Activated CD4-positive, alpha-beta memory T cell treated with anti-CD3 and anti-CD28 coated beads, Interleukin-2, amount 10 ng/mL, durations not matched to agents 7 days and 5 days (primary cell): ENCODE measurements around the gene FRMPD1. TPM values are rescaled to one million over a fixed set of nuclear protein-coding genes. Genes with fewer than 3 reads are reported as not detected.
"Not testable (repeated sequence)": the region's sequence is repeated elsewhere in the genome, so short reads cannot be mapped to it uniquely, and the experiment has no call there.

Source experiments
- CTCF ChIA-PET: fragments of 350-600 bp; sonication (Branson Sonifier 250); formaldehyde crosslinking; loops from one replicate; lab custom pipeline; 2021; ENCODE audit warnings: antibody characterized with exemption, inconsistent platforms; lab: Charles Lee
- POLR2A ChIA-PET: fragments of 350-600 bp; sonication (Branson Sonifier 250); formaldehyde crosslinking; loops from one replicate; lab custom pipeline; 2021; ENCODE audit warnings: antibody characterized with exemption; lab: Charles Lee
- DNase-seq: peaks from one replicate; pipeline ENCODE4 v3.0.0-alpha.2; 2020
- H3K27ac Mint-ChIP-seq: one replicate; pipeline ENCODE4 v1.8.0; 2021; ENCODE audit warnings: mild to moderate bottlenecking, mixed read lengths
- H3K27me3 Mint-ChIP-seq: one replicate; pipeline ENCODE4 v1.8.0; 2021; ENCODE audit warnings: mixed read lengths
- H3K36me3 Mint-ChIP-seq: one replicate; pipeline ENCODE4 v1.8.0; 2021; ENCODE audit warnings: low read depth, mixed read lengths
- H3K4me1 Mint-ChIP-seq: one replicate; pipeline ENCODE4 v1.8.0; 2021; ENCODE audit warnings: mixed read lengths
- H3K4me3 Mint-ChIP-seq: one replicate; pipeline ENCODE4 v1.8.0; 2021; ENCODE audit warnings: mild to moderate bottlenecking, mixed read lengths
- H3K9me3 Mint-ChIP-seq: one replicate; pipeline ENCODE4 v1.8.0; 2021; ENCODE audit warnings: mixed read lengths
- total RNA-seq, 2 experiments: library from RNA; stranded (reverse); gene quantifications; one replicate each; pipeline ENCODE4 v1.2.3, GENCODE V29; 2021

The FRMPD1 gene, protein sequence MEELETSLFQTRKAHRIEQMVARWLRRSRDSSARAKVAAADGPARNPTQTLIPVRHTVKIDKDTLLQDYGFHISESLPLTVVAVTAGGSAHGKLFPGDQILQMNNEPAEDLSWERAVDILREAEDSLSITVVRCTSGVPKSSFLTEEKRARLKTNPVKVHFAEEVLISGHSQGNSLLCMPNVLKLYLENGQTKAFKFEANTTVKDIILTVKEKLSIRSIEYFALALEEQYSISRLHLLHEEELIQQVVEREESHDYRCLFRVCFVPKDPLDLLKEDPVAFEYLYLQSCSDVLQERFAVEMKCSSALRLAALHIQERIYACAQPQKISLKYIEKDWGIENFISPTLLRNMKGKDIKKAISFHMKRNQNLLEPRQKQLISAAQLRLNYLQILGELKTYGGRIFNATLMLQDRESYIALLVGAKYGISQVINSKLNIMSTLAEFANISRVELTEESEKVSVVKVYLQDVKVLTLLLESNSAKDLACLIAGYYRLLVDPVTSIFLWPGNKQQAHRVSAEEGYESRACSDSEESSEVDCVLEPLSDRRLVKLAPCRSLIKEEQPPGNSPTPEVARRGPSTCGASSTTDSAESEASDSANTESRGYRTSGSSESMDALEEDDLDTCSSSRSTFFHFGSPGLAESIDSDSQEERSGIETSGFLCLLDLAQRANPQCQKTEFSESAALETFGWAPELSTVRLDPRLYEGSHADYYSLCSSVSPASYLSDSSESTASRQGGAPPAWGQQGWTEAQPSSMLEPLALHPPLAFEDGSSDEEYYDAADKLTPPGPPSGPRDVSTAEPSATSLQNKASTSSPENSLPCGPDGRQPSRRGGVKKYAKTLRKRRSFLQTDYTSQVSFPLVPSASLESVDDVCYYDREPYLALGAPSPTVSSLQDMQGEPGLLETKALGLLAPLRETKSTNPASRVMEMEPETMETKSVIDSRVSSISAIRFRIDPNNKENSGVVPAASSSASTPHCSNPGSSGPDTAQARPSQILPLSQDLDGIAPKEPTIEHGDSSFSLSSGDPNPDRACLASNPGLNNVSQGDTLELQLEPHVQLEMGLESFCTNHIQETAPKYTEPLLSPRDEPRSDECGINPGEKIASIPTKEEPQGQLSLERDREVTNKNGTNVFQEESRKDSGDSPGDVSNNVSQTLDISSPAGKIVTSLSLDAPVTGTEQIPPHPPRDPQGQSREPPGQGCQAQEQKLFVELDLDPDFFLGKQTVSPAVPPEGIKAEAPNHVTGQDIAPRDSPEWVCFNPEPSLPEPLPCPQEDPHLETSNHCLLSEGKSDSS (N-terminal part only)
- not detected for total RNA-seq

DNA sequence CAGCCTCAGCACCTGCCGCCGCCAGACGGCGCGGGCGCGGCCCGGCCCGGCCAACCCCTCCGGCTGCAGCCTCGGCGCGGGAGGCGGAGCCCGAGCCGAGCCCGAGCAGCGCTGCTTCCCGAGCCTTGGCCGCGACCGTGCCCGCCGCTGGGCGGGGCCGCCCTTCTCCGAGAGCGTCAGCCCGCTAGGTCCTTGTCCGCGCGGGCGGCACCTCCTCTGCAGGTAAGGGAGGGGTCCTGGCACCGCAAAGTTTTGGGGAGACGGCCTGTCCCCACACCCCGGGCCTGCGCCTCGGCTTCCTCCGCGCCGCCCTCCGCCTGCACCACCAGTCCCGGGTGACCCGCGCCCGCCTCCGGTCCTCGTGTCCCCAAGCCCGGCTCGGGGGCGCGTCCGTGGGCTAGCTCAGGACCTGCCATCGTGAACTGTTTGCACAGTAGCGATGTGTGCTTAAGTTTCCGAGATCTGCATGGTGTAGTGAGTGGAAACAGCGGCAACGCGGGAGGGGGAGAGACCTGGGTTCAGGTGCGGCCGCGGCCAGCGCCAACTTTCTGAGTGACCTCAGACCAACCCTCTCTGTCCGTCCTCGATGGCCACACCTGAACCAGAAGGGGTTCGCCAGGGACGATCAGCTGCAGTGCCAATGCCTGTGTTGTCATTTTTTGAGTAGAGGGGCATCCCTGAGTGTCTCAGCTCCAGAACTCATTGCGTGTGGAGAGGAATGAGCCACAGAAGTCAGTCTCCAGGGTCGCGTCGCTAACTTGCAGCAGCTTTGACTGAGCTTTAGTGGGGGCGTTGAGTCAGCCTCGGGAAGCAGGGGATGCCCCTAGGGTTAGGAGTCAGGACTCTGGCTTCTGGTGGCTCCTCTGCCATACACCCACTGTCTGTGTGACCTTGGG is at the start of gene FRMPD1:
FRMPD1 (plus strand) TSS at position 82 of the 896 bp plus-strand sequence. CDS start 41,688 bp downstream, outside the sequence.
- no peaks in the 10 kb centered on the region for H3K36me3 Mint-ChIP-seq
- H3K9me3 Mint-ChIP-seq = no peaks in the 10 kb centered on the region
- POLR2A ChIA-PET = interaction anchor here (1.0 kb wide), 1 partner anchor 59 kb away, joined by 4 read pairs; the partner anchor contains the start of gene TOMM5
- peak within 1 kb of the TSS; percentile 65 for H3K4me3 Mint-ChIP-seq
- CTCF ChIA-PET = interaction anchor here (0.6 kb wide), 1 partner anchor 306 kb away, joined by 3 read pairs; no protein-coding TSS in a partner anchor
- H3K4me1 Mint-ChIP-seq = peaks cover 10% of the 10 kb centered on the region
- H3K27ac Mint-ChIP-seq = no peak within 1 kb of the TSS
- H3K27me3 Mint-ChIP-seq = peaks cover 69% of the 10 kb centered on the region
- peak; percentile 64 for DNase-seq

DNA sequence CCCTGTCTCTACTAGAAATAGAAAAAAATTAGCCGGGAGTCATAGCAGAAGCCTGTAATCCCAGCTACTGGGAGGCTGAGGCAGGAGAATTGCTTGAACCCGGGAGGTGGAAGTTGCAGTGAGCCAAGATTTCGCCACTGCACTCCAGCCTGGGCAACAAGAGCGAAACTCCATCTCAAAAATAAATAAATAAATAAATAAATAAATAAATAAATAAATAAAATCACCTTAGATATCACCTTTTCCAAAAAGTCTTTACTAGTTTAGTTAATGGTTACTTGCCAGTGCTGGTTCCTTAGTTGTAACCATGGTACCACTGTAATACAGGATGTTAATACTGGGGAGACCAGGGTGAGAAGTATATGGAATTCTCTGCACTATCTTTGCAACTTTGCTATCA is 48.7 kb upstream of the FRMPD1 start:
- H3K4me3 Mint-ChIP-seq, H3K27ac Mint-ChIP-seq, H3K4me1 Mint-ChIP-seq, H3K36me3 Mint-ChIP-seq, H3K9me3 Mint-ChIP-seq, POLR2A ChIA-PET, DNase-seq: not testable (repeated sequence)
- CTCF ChIA-PET = interaction anchor here (1.2 kb wide), 1 partner anchor 13 kb away, joined by 4 read pairs; no protein-coding TSS in a partner anchor
- H3K27me3 Mint-ChIP-seq = peaks cover 30% of the 10 kb centered on the region

DNA sequence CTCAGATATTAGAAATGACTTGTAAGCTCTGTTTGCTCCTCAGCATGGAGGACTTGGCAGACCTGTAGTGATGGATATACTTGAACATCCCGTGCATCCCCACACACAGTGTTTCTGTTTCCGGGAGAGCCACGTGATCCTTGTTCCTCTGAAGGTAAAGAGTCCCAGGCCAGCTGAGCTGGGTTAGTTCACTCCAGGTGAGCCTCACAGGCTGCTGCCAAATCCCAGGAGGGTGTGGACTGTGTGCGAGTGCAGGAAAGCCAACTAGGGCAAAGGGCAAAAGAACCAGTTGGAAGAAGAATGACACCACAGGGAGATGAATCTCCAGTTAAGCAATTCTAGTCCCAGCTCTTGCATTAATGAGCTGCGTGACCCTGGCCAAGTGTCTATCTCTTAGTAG is 47.9 kb upstream of the FRMPD1 start:
- CTCF ChIA-PET = interaction anchor here (1.2 kb wide), 1 partner anchor 13 kb away, joined by 4 read pairs; no protein-coding TSS in a partner anchor
- no peaks in the 10 kb centered on the region for H3K36me3 Mint-ChIP-seq

DNA sequence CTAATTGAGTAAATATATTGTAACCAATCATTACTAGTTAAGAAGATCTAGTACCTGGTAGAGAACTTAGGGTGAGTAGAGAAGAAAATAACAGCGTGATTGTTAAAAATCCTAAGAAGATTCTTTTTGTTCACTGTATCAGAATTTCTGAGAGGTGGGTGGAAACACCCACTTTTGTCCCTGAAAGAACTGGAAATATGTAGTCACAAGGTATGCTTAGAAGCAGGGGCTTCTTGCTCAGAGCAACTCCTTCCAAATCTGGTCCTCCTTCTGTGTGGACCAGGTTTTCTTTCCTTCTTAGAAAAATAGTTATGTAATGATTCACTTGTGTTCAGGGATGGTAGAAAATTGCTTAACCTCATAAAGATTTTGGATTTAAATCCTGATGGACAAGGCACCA is 46.5 kb upstream of the FRMPD1 start:
- DNase-seq = no peak
- peaks cover 40% of the 10 kb centered on the region for H3K27me3 Mint-ChIP-seq
- H3K27ac Mint-ChIP-seq = no peak overlapping the region
- H3K4me3 Mint-ChIP-seq = no peak overlapping the region
- ChIA-PET CTCF (no interaction called here), POLR2A (no interaction called here)
- H3K9me3 Mint-ChIP-seq = no peaks in the 10 kb centered on the region
- no peaks in the 10 kb centered on the region for H3K36me3 Mint-ChIP-seq
- H3K4me1 Mint-ChIP-seq = no peaks in the 10 kb centered on the region

More for the DNA sequence above, 47.9 kb upstream of the FRMPD1 start:
- no peaks in the 10 kb centered on the region for H3K4me1 Mint-ChIP-seq
- no peak overlapping the region for H3K4me3 Mint-ChIP-seq
- peaks cover 34% of the 10 kb centered on the region for H3K27me3 Mint-ChIP-seq
- H3K9me3 Mint-ChIP-seq = no peaks in the 10 kb centered on the region
- H3K27ac Mint-ChIP-seq = no peak overlapping the region
- POLR2A ChIA-PET = no interaction called here
- no peak for DNase-seq

DNA sequence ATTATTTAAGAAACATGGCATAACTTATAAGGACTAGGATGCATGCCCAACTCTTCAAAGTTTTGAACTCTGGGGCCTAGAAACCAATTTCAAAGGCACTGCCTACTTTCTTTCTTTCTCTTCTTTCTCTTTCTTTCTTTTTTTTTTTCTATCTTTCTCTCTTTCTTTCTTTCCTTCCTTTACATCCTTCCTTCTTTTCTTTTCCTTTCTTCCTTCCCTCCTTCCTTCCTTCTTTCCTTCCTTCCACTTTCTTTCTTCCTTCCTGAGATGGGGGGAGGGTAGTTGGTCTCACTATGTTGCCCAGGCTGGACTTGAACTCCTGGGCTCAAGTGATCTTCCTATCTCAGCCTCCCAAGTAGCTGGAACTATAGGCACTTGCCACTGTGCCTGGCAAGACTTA is 42.5 kb upstream of the FRMPD1 start:
- H3K9me3 Mint-ChIP-seq = no peaks in the 10 kb centered on the region
- no peak for DNase-seq
- POLR2A ChIA-PET = interaction anchor here (2.0 kb wide), 1 partner anchor 16 kb away, joined by 7 read pairs; the partner anchor contains the start of gene TOMM5
- no peak overlapping the region for H3K4me3 Mint-ChIP-seq
- CTCF ChIA-PET = no interaction called here
- H3K36me3 Mint-ChIP-seq = no peaks in the 10 kb centered on the region
- no peak overlapping the region for H3K27ac Mint-ChIP-seq
- H3K27me3 Mint-ChIP-seq = peaks cover 42% of the 10 kb centered on the region
- no peaks in the 10 kb centered on the region for H3K4me1 Mint-ChIP-seq

DNA sequence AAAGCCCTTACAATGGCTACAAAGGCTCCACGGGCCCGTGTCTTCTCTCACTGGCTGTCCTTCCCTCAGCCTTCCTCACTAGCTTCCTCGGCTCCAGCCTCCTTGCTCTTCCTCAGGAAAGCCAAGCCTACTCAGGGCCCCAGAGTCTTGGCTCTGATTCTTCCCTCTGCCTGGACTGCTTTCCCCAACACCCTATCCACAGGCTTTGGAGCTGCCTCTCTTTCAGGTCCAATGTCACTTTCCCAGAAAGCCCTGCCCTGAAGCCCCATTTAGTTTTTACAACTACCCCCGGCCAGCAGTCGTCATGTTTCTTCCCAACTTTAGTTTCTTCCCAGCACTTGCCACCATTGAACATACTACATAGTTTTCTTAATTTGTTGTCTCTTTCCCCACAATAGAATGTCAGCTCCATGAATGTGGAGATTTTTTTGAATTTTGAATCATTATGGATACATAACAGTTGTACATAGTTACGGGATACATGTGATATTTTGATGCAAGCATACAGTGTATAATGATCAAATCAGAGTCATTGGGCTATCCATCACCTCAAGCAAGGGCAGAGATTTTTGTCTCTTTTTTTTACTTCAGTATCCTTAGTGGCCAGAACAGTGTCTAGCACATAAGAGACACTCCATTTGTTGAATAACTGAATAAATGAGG is 40.9 kb upstream of the FRMPD1 start:
- no peak for DNase-seq
- peaks cover 43% of the 10 kb centered on the region for H3K27me3 Mint-ChIP-seq
- no peaks in the 10 kb centered on the region for H3K36me3 Mint-ChIP-seq
- ChIA-PET CTCF (interaction anchor here (0.8 kb wide), 1 partner anchor 18 kb away, joined by 3 read pairs; the partner anchor contains the start of gene TOMM5), POLR2A (no interaction called here)
- H3K4me3 Mint-ChIP-seq = no peak overlapping the region
- H3K27ac Mint-ChIP-seq = no peak overlapping the region
- H3K4me1 Mint-ChIP-seq = no peaks in the 10 kb centered on the region
- H3K9me3 Mint-ChIP-seq = no peaks in the 10 kb centered on the region

DNA sequence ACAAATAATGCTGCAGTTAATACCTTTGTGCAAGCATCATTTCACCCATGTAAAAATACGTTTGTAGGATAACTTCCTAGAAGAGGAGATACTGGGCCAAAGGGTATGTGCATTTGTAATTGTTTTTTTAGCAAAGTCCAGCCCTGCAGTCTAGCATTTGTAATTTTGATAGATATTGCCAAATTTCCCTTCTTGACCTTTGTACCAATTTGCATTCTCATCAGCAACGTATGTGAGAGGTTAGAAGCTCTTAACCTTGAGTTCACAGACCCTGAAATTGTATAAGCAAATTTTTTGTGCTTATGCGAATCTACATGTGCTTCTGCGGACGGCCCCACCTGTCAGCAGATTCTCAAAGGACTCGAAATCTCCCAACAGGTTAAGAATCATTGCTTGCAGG is 39.7 kb upstream of the FRMPD1 start:
- Mint-ChIP-seq H3K27ac (no peak overlapping the region), H3K9me3 (no peaks in the 10 kb centered on the region), H3K4me1 (no peaks in the 10 kb centered on the region), H3K4me3 (no peak overlapping the region), H3K36me3 (no peaks in the 10 kb centered on the region), H3K27me3 (peaks cover 40% of the 10 kb centered on the region)
- ChIA-PET POLR2A (no interaction called here), CTCF (no interaction called here)
- DNase-seq = no peak

DNA sequence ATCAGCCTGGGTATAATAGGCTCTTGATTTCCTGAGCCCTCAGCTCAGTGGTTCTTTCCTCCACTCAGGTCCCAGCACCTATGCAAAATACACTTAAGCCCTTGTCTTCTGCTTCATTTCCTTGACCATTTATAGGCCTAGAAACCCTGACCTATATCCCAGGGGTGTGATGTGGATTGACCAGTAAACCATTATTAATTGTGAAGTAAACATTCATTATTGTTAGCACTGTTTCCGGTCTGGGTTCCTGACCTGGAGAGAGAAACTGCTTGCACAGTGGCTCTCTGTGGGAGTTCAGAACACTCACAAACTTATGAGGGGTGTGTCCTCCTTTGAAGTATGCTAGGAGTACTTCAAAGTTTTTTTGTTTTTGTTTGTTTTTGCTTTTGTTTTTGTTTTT is 38.8 kb upstream of the FRMPD1 start:
- Mint-ChIP-seq H3K36me3 (no peaks in the 10 kb centered on the region), H3K4me3 (no peak overlapping the region), H3K9me3 (no peaks in the 10 kb centered on the region), H3K27me3 (peaks cover 34% of the 10 kb centered on the region), H3K27ac (no peak overlapping the region), H3K4me1 (no peaks in the 10 kb centered on the region)
- CTCF ChIA-PET = interaction anchor here (0.6 kb wide), 1 partner anchor 130 kb away, joined by 4 read pairs; no protein-coding TSS in a partner anchor
- no peak for DNase-seq
- POLR2A ChIA-PET = no interaction called here

DNA sequence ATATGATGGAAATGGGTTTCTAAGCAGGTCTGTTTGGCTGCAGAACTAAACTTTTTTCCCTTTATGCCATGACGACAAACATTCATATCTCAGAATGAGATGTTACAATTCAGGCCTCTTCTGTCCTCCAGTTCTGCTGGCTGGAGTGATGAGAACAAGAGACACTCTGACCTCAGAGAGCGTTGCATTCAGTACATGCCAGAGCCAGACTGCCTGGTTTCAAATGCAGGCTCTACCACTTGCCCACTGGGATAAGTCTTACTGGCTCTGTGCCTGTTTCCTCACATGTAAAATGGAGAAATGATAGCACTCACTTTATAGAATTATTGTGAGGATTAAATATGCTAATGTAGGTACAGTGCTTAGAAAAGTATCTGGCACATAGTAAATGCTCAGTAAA is 33.6 kb upstream of the FRMPD1 start:
- Mint-ChIP-seq H3K36me3 (no peaks in the 10 kb centered on the region), H3K9me3 (no peaks in the 10 kb centered on the region), H3K27ac (no peak overlapping the region), H3K4me3 (no peak overlapping the region), H3K4me1 (peaks cover 9% of the 10 kb centered on the region), H3K27me3 (peaks cover 10% of the 10 kb centered on the region)
- DNase-seq = no peak
- ChIA-PET POLR2A (no interaction called here), CTCF (no interaction called here)

DNA sequence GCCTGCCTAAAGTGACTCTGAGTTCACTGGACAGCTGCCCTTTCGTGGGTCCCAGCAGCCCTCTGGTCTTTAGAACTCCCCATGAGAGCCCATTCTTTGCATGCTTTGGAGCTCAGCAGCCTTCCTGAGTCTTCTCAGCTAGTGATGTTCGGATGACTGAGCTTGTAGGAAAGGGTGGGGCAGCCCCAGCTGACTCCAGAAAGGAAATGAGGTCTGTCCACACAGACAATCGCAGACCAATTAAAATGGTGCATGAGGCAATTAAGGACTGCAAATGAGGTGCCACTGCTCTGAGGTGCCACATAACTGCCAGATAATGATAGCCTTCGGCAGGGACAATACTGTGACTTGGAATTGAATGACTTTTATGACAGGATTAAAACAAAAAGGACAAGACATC is 32.9 kb upstream of the FRMPD1 start:
- no peaks in the 10 kb centered on the region for H3K9me3 Mint-ChIP-seq
- H3K4me3 Mint-ChIP-seq = no peak overlapping the region
- DNase-seq = peak; percentile 20
- POLR2A ChIA-PET = interaction anchor here (0.6 kb wide), 1 partner anchor 26 kb away, joined by 3 read pairs; no protein-coding TSS in a partner anchor
- H3K27me3 Mint-ChIP-seq = peaks cover 8% of the 10 kb centered on the region
- H3K4me1 Mint-ChIP-seq = peaks cover 9% of the 10 kb centered on the region
- CTCF ChIA-PET = no interaction called here
- no peaks in the 10 kb centered on the region for H3K36me3 Mint-ChIP-seq
- H3K27ac Mint-ChIP-seq = no peak overlapping the region

DNA sequence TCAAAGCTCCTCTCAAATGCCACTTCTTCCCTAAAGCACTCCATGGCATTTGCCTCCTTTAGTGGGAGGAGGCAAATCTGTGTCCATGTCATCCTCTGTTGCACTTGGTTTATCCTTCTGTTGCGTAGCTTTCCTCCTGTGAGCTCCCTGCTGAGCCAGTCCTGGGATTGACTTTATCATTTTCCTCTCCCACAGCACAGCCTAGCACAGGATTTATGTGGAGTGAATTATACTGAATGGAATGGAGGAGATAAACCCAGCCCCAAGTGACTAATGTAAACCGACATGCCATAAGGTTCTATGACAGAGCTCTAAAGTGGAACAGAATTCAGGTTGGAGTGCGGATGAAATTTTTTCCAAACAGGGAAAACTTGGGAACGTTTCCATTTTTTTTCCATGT is 31.9 kb upstream of the FRMPD1 start:
- H3K27ac Mint-ChIP-seq = no peak overlapping the region
- ChIA-PET CTCF (no interaction called here), POLR2A (no interaction called here)
- peaks cover 9% of the 10 kb centered on the region for H3K4me1 Mint-ChIP-seq
- peaks cover 9% of the 10 kb centered on the region for H3K27me3 Mint-ChIP-seq
- H3K4me3 Mint-ChIP-seq = no peak overlapping the region
- no peak for DNase-seq
- no peaks in the 10 kb centered on the region for H3K9me3 Mint-ChIP-seq
- H3K36me3 Mint-ChIP-seq = no peaks in the 10 kb centered on the region
